MM.1S (cell line): Measurements from ENCODE around the gene COLEC12.

ENCODE experiments used
- DNase-seq: peaks from one replicate; pipeline ENCODE4 v3.0.0-alpha.2; 2015
- H2AFZ ChIP-seq: fragments of 300-600 bp; sonication (generic); 2 replicates; pipeline ENCODE4 v1.6.0; 2016; ENCODE audit warnings: antibody characterized with exemption, low read length
- H3F3A ChIP-seq: fragments of 300-600 bp; sonication (generic); 2 replicates; pipeline ENCODE4 v1.6.1; 2016; ENCODE audit warnings: mild to moderate bottlenecking, antibody characterized with exemption, low read length, moderate library complexity, mixed read lengths; ENCODE audit not compliant: insufficient read depth
- H3K27ac ChIP-seq: fragments of 300-600 bp; sonication (generic); 2 replicates; pipeline ENCODE4 v1.5.1; 2016; ENCODE audit warnings: mild to moderate bottlenecking, low read length
- H3K27me3 ChIP-seq: fragments of 300-600 bp; sonication (generic); replicated peaks from 2 replicates; pipeline ENCODE4 v1.6.0; 2016; ENCODE audit warnings: low read length; ENCODE audit not compliant: insufficient read depth
- H3K36me3 ChIP-seq: fragments of 300-600 bp; sonication (generic); replicated peaks from 2 replicates; pipeline ENCODE4 v1.6.1; 2016; ENCODE audit warnings: mild to moderate bottlenecking, low read length, mixed read lengths; ENCODE audit not compliant: insufficient read depth
- H3K4me1 ChIP-seq: fragments of 300-600 bp; sonication (generic); 2 replicates; pipeline ENCODE4 v1.6.1; 2016; ENCODE audit warnings: low read length, mixed read lengths
- H3K4me2 ChIP-seq: fragments of 300-600 bp; sonication (generic); 2 replicates; pipeline ENCODE4 v1.6.0; 2016; ENCODE audit warnings: low read depth, low read length
- H3K4me3 ChIP-seq: fragments of 300-600 bp; sonication (generic); 2 replicates; pipeline ENCODE4 v1.5.1; 2016; ENCODE audit warnings: low read length, mixed read lengths
- H3K79me2 ChIP-seq: fragments of 300-600 bp; sonication (generic); 2 replicates; pipeline ENCODE4 v1.6.1; 2016; ENCODE audit warnings: mixed run types, low read length, mixed read lengths
- H3K9ac ChIP-seq: fragments of 300-600 bp; sonication (generic); 2 replicates; pipeline ENCODE4 v1.6.1; 2016; ENCODE audit warnings: low read length, mixed read lengths
- H3K9me2 ChIP-seq: fragments of 300-600 bp; sonication (generic); replicated peaks from 2 replicates; pipeline ENCODE4 v1.6.1; 2016; ENCODE audit warnings: mild to moderate bottlenecking, low read length, mixed read lengths; ENCODE audit not compliant: insufficient read depth
- H3K9me3 ChIP-seq: fragments of 300-600 bp; sonication (generic); replicated peaks from 2 replicates; pipeline ENCODE4 v1.6.1; 2016; ENCODE audit warnings: mild to moderate bottlenecking, low read length, mixed read lengths; ENCODE audit not compliant: insufficient read depth
- H4K20me1 ChIP-seq: fragments of 300-600 bp; sonication (generic); 2 replicates; pipeline ENCODE4 v1.6.1; 2016; ENCODE audit warnings: mild to moderate bottlenecking, low read length, moderate library complexity, mixed read lengths; ENCODE audit not compliant: insufficient read depth
- CTCF ChIP-seq: fragments of 300-600 bp; sonication (generic); IDR thresholded peaks from 2 replicates; pipeline ENCODE4 v1.5.1; 2016; ENCODE audit warnings: antibody characterized with exemption, low read length, mixed read lengths
- EZH2 ChIP-seq: fragments of 300-600 bp; sonication (generic); optimal IDR thresholded peaks from 2 replicates; pipeline ENCODE3; 2017; ENCODE audit warnings: low read depth, mild to moderate bottlenecking, antibody characterized with exemption, low read length, mixed read lengths
- EZH2phosphoT487 ChIP-seq: fragments of 300-600 bp; sonication (generic); IDR thresholded peaks from 2 replicates; pipeline ENCODE4 v1.6.1; 2018; ENCODE audit warnings: antibody characterized with exemption, low read length

Gene COLEC12

GRCh38 chr18:355678-356077, 144.8 kb downstream of the COLEC12 start:
- Histone ChIP-seq H3K9me3 (no peaks in the 10 kb centered on the region), H3K79me2 (no peaks in the 10 kb centered on the region), H3K27me3 (no peaks in the 10 kb centered on the region), H3K9ac (no peak overlapping the region), H3K9me2 (no peaks in the 10 kb centered on the region), H4K20me1 (no peaks in the 10 kb centered on the region), H3K4me3 (no peak overlapping the region), H2AFZ (no peak overlapping the region), H3K27ac (no peak overlapping the region), H3F3A (no peaks in the 10 kb centered on the region), H3K36me3 (no peaks in the 10 kb centered on the region), H3K4me1 (no peaks in the 10 kb centered on the region), H3K4me2 (no peak overlapping the region)
- DNase-seq: no peak
- TF ChIP-seq EZH2: no peak
- no peak for TF ChIP-seq CTCF
- TF ChIP-seq EZH2phosphoT487: no peak

GRCh38 chr18:354471-354870, 146.0 kb downstream of the COLEC12 start:
- no peaks in the 10 kb centered on the region for H3K36me3 ChIP-seq
- no peak overlapping the region for H3K27ac ChIP-seq
- H4K20me1 ChIP-seq: no peaks in the 10 kb centered on the region
- DNase-seq: no peak
- no peaks in the 10 kb centered on the region for H3K4me1 ChIP-seq
- no peak overlapping the region for H3K4me3 ChIP-seq
- H2AFZ ChIP-seq: no peak overlapping the region
- no peaks in the 10 kb centered on the region for H3K9me3 ChIP-seq
- no peaks in the 10 kb centered on the region for H3K9me2 ChIP-seq
- no peak overlapping the region for H3K9ac ChIP-seq
- TF ChIP-seq EZH2phosphoT487: no peak
- TF ChIP-seq EZH2: no peak
- TF ChIP-seq CTCF: no peak
- H3K79me2 ChIP-seq: no peaks in the 10 kb centered on the region
- no peaks in the 10 kb centered on the region for H3F3A ChIP-seq
- H3K4me2 ChIP-seq: no peak overlapping the region
- H3K27me3 ChIP-seq: no peaks in the 10 kb centered on the region

GRCh38 chr18:354003-354402, 146.5 kb downstream of the COLEC12 start:
- H3K9ac ChIP-seq: no peak overlapping the region
- TF ChIP-seq EZH2phosphoT487 (no peak), CTCF (no peak), EZH2 (no peak)
- H4K20me1 ChIP-seq: no peaks in the 10 kb centered on the region
- no peaks in the 10 kb centered on the region for H3K79me2 ChIP-seq
- DNase-seq: no peak
- no peak overlapping the region for H2AFZ ChIP-seq
- H3K9me2 ChIP-seq: no peaks in the 10 kb centered on the region
- H3K9me3 ChIP-seq: no peaks in the 10 kb centered on the region
- H3F3A ChIP-seq: no peaks in the 10 kb centered on the region
- no peaks in the 10 kb centered on the region for H3K27me3 ChIP-seq
- no peak overlapping the region for H3K4me3 ChIP-seq
- no peak overlapping the region for H3K4me2 ChIP-seq
- H3K4me1 ChIP-seq: no peaks in the 10 kb centered on the region
- no peak overlapping the region for H3K27ac ChIP-seq
- H3K36me3 ChIP-seq: no peaks in the 10 kb centered on the region
